H1 (cell line): ENCODE results near the gene UNC50. TPM values are rescaled to one million over a fixed set of nuclear protein-coding genes. Genes with fewer than 3 reads are reported as not detected.

Experiments
- GABPA ChIP-seq: IDR thresholded peaks from 2 replicates; pipeline ENCODE4 v1.6.1; 2011; ENCODE audit warnings: mild to moderate bottlenecking, low read length, moderate library complexity, borderline replicate concordance; ENCODE audit not compliant: insufficient read depth
- polyA plus RNA-seq, 7 experiments: library from polyadenylated mRNA; depleted of rRNA in 3 of 7; stranded (reverse) in 5 of 7; unstranded in 2 of 7; fragments of >200 nt in 5 of 7; fragments of 200-250 nt in 2 of 7; gene quantifications; 1 replicate in 5 of 7; 2 replicates in 1 of 7; 4 replicates in 1 of 7; pipeline versions ENCODE4 v1.2.1 to v1.2.3, GENCODE V29; 2011 to 2013; ENCODE audit warnings: missing spikeins in 2 of 7, mixed read lengths in 2 of 7
- total RNA-seq: library from RNA; stranded (reverse); fragmentation: NEBNext Ultra II Directional; extraction: Animal tissue kit (Norgen Biotek cat#: 25700); gene quantifications from 2 replicates; pipeline ENCODE4 v1.2.1, GENCODE V29; 2021

Gene UNC50
- total and polyA plus RNA-seq, 2 of the 8 experiments (the other 6 are each of a cell fraction or from before 2014, with no cell fraction given) = 33.4 to 58.5 TPM

DNA sequence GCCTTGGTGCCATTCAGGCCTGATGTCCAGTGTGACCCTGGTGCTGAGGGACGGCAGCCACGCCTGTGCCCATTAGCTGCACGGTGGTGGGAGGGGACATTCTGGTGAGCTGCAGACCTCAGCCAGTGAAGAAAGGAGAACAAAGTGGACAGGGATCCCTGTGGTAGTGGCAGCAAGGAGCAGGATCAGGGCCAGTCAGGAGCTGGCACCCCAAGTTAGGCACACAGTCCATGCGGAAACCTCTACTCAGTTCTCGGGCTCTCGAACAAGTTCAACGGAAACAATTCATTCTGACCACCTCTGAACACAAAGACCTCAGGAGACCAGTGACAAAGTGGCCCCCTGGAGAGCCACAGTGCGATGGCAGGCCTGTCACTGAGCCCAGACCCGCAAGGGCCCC is 30.2 kb upstream of the UNC50 start (continued):
- no peak for TF ChIP-seq GABPA
